OCI-LY3 (cell line): ENCODE data around the gene HELZ2.

Source experiments
- CTCF ChIP-seq: fragments of 200-600, 300-600 bp; sonication (generic); IDR thresholded peaks from 2 replicates; pipeline ENCODE4 v1.5.1; 2014; ENCODE audit warnings: antibody characterized with exemption, low read length, low read depth
- EZH2phosphoT487 ChIP-seq: fragments of 200-600 bp; shearing (Covaris generic); IDR thresholded peaks from 2 replicates; pipeline ENCODE4 v1.6.1; 2018; ENCODE audit warnings: antibody characterized with exemption, mixed run types, low read depth

- no peak for TF ChIP-seq CTCF
- no peak for TF ChIP-seq EZH2phosphoT487
Observed at GRCh38 chr20:63540417-63541186, 33.4 kb downstream of the HELZ2 start.
